Astrocyte (in vitro differentiated cells and primary cell): ENCODE data around the gene RDH11. TPM values are rescaled to one million over a fixed set of nuclear protein-coding genes. Genes with fewer than 3 reads are reported as not detected.

Source experiments
- DNase-seq: peaks from one replicate; pipeline ENCODE4 v3.0.0-alpha.2; 2010; ENCODE audit warnings: low read depth
- FAIRE-seq: peaks from 2 replicates; lab custom pipeline; 2011; peaks lifted over from hg19 to GRCh38; lab: Jason Lieb, UNC
- H2AFZ ChIP-seq: 2 replicates; pipeline ENCODE4 v1.6.0; 2012; ENCODE audit warnings: low read depth, low read length, inconsistent platforms
- H3K27ac ChIP-seq: 2 replicates; pipeline ENCODE4 v1.5.1; 2011; ENCODE audit warnings: low read depth, low read length, inconsistent platforms
- H3K27me3 ChIP-seq: 2 replicates; pipeline ENCODE4 v1.6.0; 2011; ENCODE audit warnings: low read length, inconsistent platforms; ENCODE audit not compliant: insufficient read depth
- H3K36me3 ChIP-seq: 2 replicates; pipeline ENCODE4 v1.5.1; 2011; ENCODE audit warnings: low read length, inconsistent platforms; ENCODE audit not compliant: insufficient read depth
- H3K4me1 ChIP-seq: 2 replicates; pipeline ENCODE4 v1.5.1; 2011; ENCODE audit warnings: low read length, inconsistent platforms; ENCODE audit not compliant: insufficient read depth
- H3K4me2 ChIP-seq: 2 replicates; pipeline ENCODE4 v1.6.0; 2012; ENCODE audit warnings: low read length, inconsistent platforms
- H3K4me3 ChIP-seq: 2 replicates; pipeline ENCODE4 v1.5.1; 2011; ENCODE audit warnings: low read depth, mild to moderate bottlenecking, low read length, inconsistent platforms; ENCODE audit not compliant: insufficient read depth
- H3K79me2 ChIP-seq: 2 replicates; pipeline ENCODE4 v1.6.0; 2012; ENCODE audit warnings: mild to moderate bottlenecking, low read length, inconsistent platforms; ENCODE audit not compliant: insufficient read depth
- H3K9ac ChIP-seq: 2 replicates; pipeline ENCODE4 v1.6.0; 2012; ENCODE audit warnings: mild to moderate bottlenecking, low read length, inconsistent platforms
- H3K9me3 ChIP-seq: 2 replicates; pipeline ENCODE4 v1.5.1; 2012; ENCODE audit warnings: low read depth, mild to moderate bottlenecking, low read length, inconsistent platforms; ENCODE audit not compliant: insufficient read depth
- H4K20me1 ChIP-seq: 2 replicates; pipeline ENCODE4 v1.6.0; 2012; ENCODE audit warnings: low read length, inconsistent platforms; ENCODE audit not compliant: insufficient read depth
- H3K27ac Mint-ChIP-seq: one replicate; pipeline ENCODE4 v1.8.0; 2021; ENCODE audit warnings: mild to moderate bottlenecking, mixed read lengths; ENCODE audit not compliant: unreplicated experiment
- H3K27me3 Mint-ChIP-seq: one replicate; pipeline ENCODE4 v1.8.0; 2021; ENCODE audit warnings: low read depth, mixed read lengths; ENCODE audit not compliant: unreplicated experiment
- H3K36me3 Mint-ChIP-seq: one replicate; pipeline ENCODE4 v1.8.0; 2021; ENCODE audit warnings: low read depth, mixed read lengths; ENCODE audit not compliant: unreplicated experiment
- H3K4me1 Mint-ChIP-seq: one replicate; pipeline ENCODE4 v1.8.0; 2021; ENCODE audit warnings: low read depth, mixed read lengths; ENCODE audit not compliant: unreplicated experiment
- H3K4me3 Mint-ChIP-seq: one replicate; pipeline ENCODE4 v1.8.0; 2021; ENCODE audit warnings: mild to moderate bottlenecking, moderate library complexity, mixed read lengths; ENCODE audit not compliant: unreplicated experiment
- H3K9me3 Mint-ChIP-seq: one replicate; pipeline ENCODE4 v1.8.0; 2021; ENCODE audit warnings: mild to moderate bottlenecking, mixed read lengths; ENCODE audit not compliant: unreplicated experiment
- EZH2 ChIP-seq: IDR thresholded peaks from 2 replicates; pipeline ENCODE4 v1.6.1; 2012; ENCODE audit warnings: mild to moderate bottlenecking, low read length, inconsistent platforms; ENCODE audit not compliant: insufficient read depth
- total RNA-seq: library from RNA; stranded (reverse); gene quantifications from 2 replicates; pipeline ENCODE4 v1.2.1, GENCODE V29; 2021
- TF ChIP-seq, protein P1 (sequence below): IDR thresholded peaks from 2 replicates; pipeline ENCODE4 v1.5.1; 2011; ENCODE audit warnings: low read depth, mild to moderate bottlenecking, inconsistent platforms, low read length, moderate library complexity; ENCODE audit not compliant: insufficient read depth

The RDH11 gene
- total RNA-seq, 1 donor from 2014 or later, result 96.2 TPM

DNA sequence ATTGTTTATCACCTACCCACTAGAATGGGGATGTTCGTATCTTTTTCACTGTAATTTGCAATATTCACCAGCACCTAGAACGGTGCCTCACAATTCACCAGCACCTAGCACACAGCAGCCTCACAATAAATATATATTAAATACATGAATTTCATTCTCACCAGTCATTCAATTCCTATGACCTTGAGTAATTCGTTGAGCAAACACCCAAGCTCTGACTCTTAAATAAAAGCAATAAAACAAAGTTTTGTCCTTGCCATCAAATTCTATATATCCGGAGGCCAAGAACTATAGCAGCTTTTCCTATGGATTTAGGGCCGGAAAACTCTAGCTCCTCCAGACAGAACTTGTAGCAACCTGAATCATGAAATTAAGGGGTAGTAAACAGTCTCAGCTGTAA is 22.1 kb downstream of the RDH11 start:
- H3K79me2 ChIP-seq, result peaks cover 70% of the 10 kb centered on the region
- peak overlapping the region; percentile 91 for H3K4me3 Mint-ChIP-seq
- H3K27ac ChIP-seq, result peak overlapping the region; percentile 99
- peaks cover 17% of the 10 kb centered on the region for H3K4me1 ChIP-seq
- H3K9ac ChIP-seq, result peak overlapping the region; percentile 97
- peak overlapping the region; percentile 67 for H3K27ac Mint-ChIP-seq
- peak overlapping the region; percentile 93 for H3K4me3 ChIP-seq
- H3K36me3 ChIP-seq, result peaks cover 12% of the 10 kb centered on the region
- no peaks in the 10 kb centered on the region for H3K9me3 ChIP-seq
- H3K36me3 Mint-ChIP-seq, result peaks cover 1% of the 10 kb centered on the region
- DNase-seq (no peak), FAIRE-seq (no peak)
- H3K9me3 Mint-ChIP-seq, result no peaks in the 10 kb centered on the region
- peak overlapping the region; percentile 95 for H3K4me2 ChIP-seq
- TF ChIP-seq EZH2, result no peak
- TF ChIP-seq, protein P1, sequence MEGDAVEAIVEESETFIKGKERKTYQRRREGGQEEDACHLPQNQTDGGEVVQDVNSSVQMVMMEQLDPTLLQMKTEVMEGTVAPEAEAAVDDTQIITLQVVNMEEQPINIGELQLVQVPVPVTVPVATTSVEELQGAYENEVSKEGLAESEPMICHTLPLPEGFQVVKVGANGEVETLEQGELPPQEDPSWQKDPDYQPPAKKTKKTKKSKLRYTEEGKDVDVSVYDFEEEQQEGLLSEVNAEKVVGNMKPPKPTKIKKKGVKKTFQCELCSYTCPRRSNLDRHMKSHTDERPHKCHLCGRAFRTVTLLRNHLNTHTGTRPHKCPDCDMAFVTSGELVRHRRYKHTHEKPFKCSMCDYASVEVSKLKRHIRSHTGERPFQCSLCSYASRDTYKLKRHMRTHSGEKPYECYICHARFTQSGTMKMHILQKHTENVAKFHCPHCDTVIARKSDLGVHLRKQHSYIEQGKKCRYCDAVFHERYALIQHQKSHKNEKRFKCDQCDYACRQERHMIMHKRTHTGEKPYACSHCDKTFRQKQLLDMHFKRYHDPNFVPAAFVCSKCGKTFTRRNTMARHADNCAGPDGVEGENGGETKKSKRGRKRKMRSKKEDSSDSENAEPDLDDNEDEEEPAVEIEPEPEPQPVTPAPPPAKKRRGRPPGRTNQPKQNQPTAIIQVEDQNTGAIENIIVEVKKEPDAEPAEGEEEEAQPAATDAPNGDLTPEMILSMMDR, result no peak
- H4K20me1 ChIP-seq, result peaks cover 62% of the 10 kb centered on the region
- H3K27me3 ChIP-seq, result no peaks in the 10 kb centered on the region
- peaks cover 13% of the 10 kb centered on the region for H3K4me1 Mint-ChIP-seq
- H2AFZ ChIP-seq, result no peak overlapping the region
- no peaks in the 10 kb centered on the region for H3K27me3 Mint-ChIP-seq

DNA sequence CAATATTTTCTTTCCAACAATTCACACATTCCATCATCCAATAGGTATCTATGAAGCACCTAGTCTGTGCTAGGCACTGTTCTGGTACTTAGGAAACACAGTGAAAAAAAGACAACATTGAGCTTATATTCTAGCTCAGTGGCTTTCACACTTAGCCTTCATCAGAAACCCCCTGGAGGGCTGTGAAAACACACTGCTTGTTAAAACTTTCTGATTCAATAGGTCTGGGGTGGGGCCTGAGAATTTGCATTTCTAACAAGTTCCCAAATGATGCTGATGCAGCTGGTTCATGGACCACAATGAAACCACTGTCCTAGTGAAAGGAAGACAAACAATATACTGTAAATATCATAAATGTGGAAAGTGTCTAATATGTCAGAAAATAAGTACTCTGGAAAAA is 27.0 kb downstream of the RDH11 start:
- no peaks in the 10 kb centered on the region for H3K9me3 Mint-ChIP-seq
- H3K4me1 ChIP-seq, result peaks cover 8% of the 10 kb centered on the region
- H3K4me2 ChIP-seq, result no peak overlapping the region
- no peaks in the 10 kb centered on the region for H3K9me3 ChIP-seq
- no peak overlapping the region for H2AFZ ChIP-seq
- H3K4me3 ChIP-seq, result no peak overlapping the region
- H3K4me3 Mint-ChIP-seq, result no peak overlapping the region
- H3K27me3 ChIP-seq, result no peaks in the 10 kb centered on the region
- DNase-seq (no peak), FAIRE-seq (no peak)
- H3K27ac Mint-ChIP-seq, result no peak overlapping the region
- TF ChIP-seq EZH2, result no peak
- TF ChIP-seq, protein P1, result no peak
- no peaks in the 10 kb centered on the region for H3K27me3 Mint-ChIP-seq
- H3K36me3 Mint-ChIP-seq, result no peaks in the 10 kb centered on the region
- H3K27ac ChIP-seq, result no peak overlapping the region
- H3K9ac ChIP-seq, result no peak overlapping the region
- H3K36me3 ChIP-seq, result no peaks in the 10 kb centered on the region
- peaks cover 22% of the 10 kb centered on the region for H3K4me1 Mint-ChIP-seq
- H4K20me1 ChIP-seq, result peaks cover 89% of the 10 kb centered on the region
- H3K79me2 ChIP-seq, result peaks cover 98% of the 10 kb centered on the region

DNA sequence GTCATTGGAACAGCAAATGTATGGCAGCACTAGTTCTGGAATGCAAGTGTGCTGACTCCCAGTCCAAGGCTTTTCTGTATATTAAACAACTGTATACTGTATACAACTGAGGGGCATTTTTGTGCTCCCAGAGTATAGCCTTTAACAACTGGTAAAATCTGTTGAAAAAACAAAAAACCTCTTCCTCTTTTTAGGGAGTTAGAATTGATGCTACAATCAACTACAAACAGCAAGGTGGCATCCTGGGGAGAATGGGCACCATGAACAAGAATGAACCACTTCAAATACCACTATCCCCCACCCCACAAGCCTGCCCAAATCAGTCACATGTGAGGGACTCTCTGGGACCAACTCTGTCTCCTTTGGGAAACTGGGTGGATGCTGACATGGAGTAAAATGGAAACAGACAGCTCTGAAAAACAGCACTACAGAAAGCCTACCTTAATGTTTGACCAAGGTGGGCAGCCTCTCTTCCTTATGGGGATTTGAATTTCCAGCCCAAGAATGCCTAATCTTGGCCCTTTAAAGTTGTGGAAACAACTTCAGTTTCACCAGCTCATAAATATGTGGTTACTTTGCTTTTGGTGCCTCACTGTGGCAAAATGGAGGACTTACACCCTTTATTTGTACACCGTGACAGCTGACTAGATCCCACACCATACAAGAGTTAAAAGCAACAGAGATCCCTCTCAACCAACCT is 28.7 kb downstream of the RDH11 start:
- Histone ChIP-seq H3K79me2 (peaks cover 96% of the 10 kb centered on the region), H3K4me1 (no peaks in the 10 kb centered on the region), H3K9ac (peak overlapping the region; percentile 31), H3K4me3 (no peak overlapping the region), H3K27ac (no peak overlapping the region), H3K9me3 (no peaks in the 10 kb centered on the region), H3K36me3 (no peaks in the 10 kb centered on the region), H3K4me2 (no peak overlapping the region), H4K20me1 (peaks cover 83% of the 10 kb centered on the region), H2AFZ (no peak overlapping the region), H3K27me3 (no peaks in the 10 kb centered on the region)
- peak; percentile 39 for DNase-seq
- H3K27me3 Mint-ChIP-seq, result no peaks in the 10 kb centered on the region
- peak; percentile 17 for FAIRE-seq
- TF ChIP-seq EZH2, result no peak
- TF ChIP-seq, protein P1, result peak; percentile 79
- peaks cover 14% of the 10 kb centered on the region for H3K4me1 Mint-ChIP-seq
- H3K4me3 Mint-ChIP-seq, result no peak overlapping the region
- H3K36me3 Mint-ChIP-seq, result peaks cover 7% of the 10 kb centered on the region
- peak overlapping the region; percentile 73 for H3K27ac Mint-ChIP-seq
- H3K9me3 Mint-ChIP-seq, result no peaks in the 10 kb centered on the region
